GM18505 (cell line): Measurements from ENCODE around the gene RAD51B.

Source experiments
- ATAC-seq: cut with Tn5 transposase; IDR thresholded peaks from one replicate; pipeline ENCODE4 v1.9.1; 2021; ENCODE audit not compliant: unreplicated experiment
- POLR2A ChIP-seq: IDR thresholded peaks from 4 replicates; pipeline ENCODE4 v1.6.1; 2011; ENCODE audit warnings: borderline replicate concordance; ENCODE audit not compliant: insufficient read depth, insufficient read length; ENCODE audit errors: extremely low read depth

Gene RAD51B

GRCh38 chr14:68704736-68705720 lies 885.4 kb downstream of the RAD51B start:
- no peak for ATAC-seq
- no peak for TF ChIP-seq POLR2A

GRCh38 chr14:68705741-68706283 lies 886.2 kb downstream of the RAD51B start:
- no peak for TF ChIP-seq POLR2A
- no peak for ATAC-seq

- ATAC-seq: no peak
- no peak for TF ChIP-seq POLR2A
Observed at GRCh38 chr14:68707482-68707881, 887.9 kb downstream of the RAD51B start.

GRCh38 chr14:68708343-68708742 lies 888.8 kb downstream of the RAD51B start:
- TF ChIP-seq POLR2A: no peak
- ATAC-seq: no peak

- no peak for ATAC-seq
- no peak for TF ChIP-seq POLR2A
Observed at GRCh38 chr14:68709007-68709406, 889.4 kb downstream of the RAD51B start.

- no peak for ATAC-seq
- no peak for TF ChIP-seq POLR2A
Observed at GRCh38 chr14:68710776-68711175, 891.2 kb downstream of the RAD51B start.

- TF ChIP-seq POLR2A: no peak
- ATAC-seq: no peak
Observed at GRCh38 chr14:68711561-68712309, 892.2 kb downstream of the RAD51B start.

- no peak for TF ChIP-seq POLR2A
- ATAC-seq: no peak
Observed at GRCh38 chr14:68712703-68713370, 893.3 kb downstream of the RAD51B start.

- ATAC-seq: no peak
- no peak for TF ChIP-seq POLR2A
Observed at GRCh38 chr14:68713782-68714181, 894.2 kb downstream of the RAD51B start.

GRCh38 chr14:68714991-68715924 lies 895.7 kb downstream of the RAD51B start:
- ATAC-seq: no peak
- TF ChIP-seq POLR2A: no peak

GRCh38 chr14:68716698-68717097 lies 897.1 kb downstream of the RAD51B start:
- ATAC-seq: no peak
- TF ChIP-seq POLR2A: no peak
